ENCODE data around the gene RAB19. TPM values are rescaled to one million over a fixed set of nuclear protein-coding genes. Genes with fewer than 3 reads are reported as not detected.

The RAB19 gene
- total and polyA plus RNA-seq, 4 donors = 0.17 to 0.84 TPM; not detected in 2

- TF ChIP-seq EGR1 (IDR thresholded peaks at IDR 0.05; ENCODE audit: low read depth in 2 of 2) = no peak
- TF ChIP-seq RXRA (IDR thresholded peaks at IDR 0.05) = no peak
- no peak for TF ChIP-seq YY1 (IDR thresholded peaks at IDR 0.05)
- TF ChIP-seq REST (IDR thresholded peaks at IDR 0.05) = no peak
- TF ChIP-seq SP1 (IDR thresholded peaks at IDR 0.05) = no peak
- TF ChIP-seq RAD21 (IDR thresholded peaks at IDR 0.05) = no peak
- no peak for TF ChIP-seq ATF3 (IDR thresholded peaks at IDR 0.05)
- no peak for TF ChIP-seq TAF1 (conservative IDR thresholded peaks at IDR 0.05)
- H3K36me3 ChIP-seq (ENCODE audit: control insufficient read depth in 4 of 4, insufficient read depth in 3 of 4, low read depth in 1 of 4, low read length in 3 of 4) = no peaks in the 10 kb centered on the region
- peak overlapping the region in 1 of 2 donors; percentile 42 for H3K27ac ChIP-seq (ENCODE audit: low read depth in 1 of 2, low read length in 2 of 2)
- H3K27me3 ChIP-seq (ENCODE audit: control insufficient read depth in 4 of 4, insufficient read depth in 4 of 4, low read length in 3 of 4) = no peaks in the 10 kb centered on the region
- no peak overlapping the region for H3K9ac ChIP-seq (ENCODE audit: low read depth in 1 of 2, low read length in 2 of 2)
- no peak for DNase-seq (ENCODE audit: low spot score)
- WGBS = 94% methylated on average over 8 of the region's 8 CpGs
- no peak overlapping the region for H3K4me3 ChIP-seq (ENCODE audit: low read depth in 1 of 3, low read length in 3 of 3)
- H3K9me3 ChIP-seq (ENCODE audit: control insufficient read depth in 4 of 4, low read length in 3 of 4) = no peaks in the 10 kb centered on the region
- no peaks in the 10 kb centered on the region for H3K4me1 ChIP-seq (ENCODE audit: control insufficient read depth in 4 of 4, insufficient read depth in 4 of 4, low read length in 3 of 4)
Observed at GRCh38 chr7:140390466-140391190, 13.2 kb upstream of the RAB19 start.

- no peaks in the 10 kb centered on the region for H3K27me3 ChIP-seq (ENCODE audit: control insufficient read depth in 4 of 4, insufficient read depth in 4 of 4, low read length in 3 of 4)
- 80% methylated on average over 1 of the region's 1 CpG for WGBS
- no peaks in the 10 kb centered on the region for H3K9me3 ChIP-seq (ENCODE audit: control insufficient read depth in 4 of 4, low read length in 3 of 4)
- DNase-seq (ENCODE audit: low spot score) = no peak
- H3K4me1 ChIP-seq (ENCODE audit: control insufficient read depth in 4 of 4, insufficient read depth in 4 of 4, low read length in 3 of 4) = no peaks in the 10 kb centered on the region
- no peak overlapping the region for H3K4me3 ChIP-seq (ENCODE audit: low read depth in 1 of 3, low read length in 3 of 3)
- no peak overlapping the region for H3K9ac ChIP-seq (ENCODE audit: low read depth in 1 of 2, low read length in 2 of 2)
- no peak overlapping the region for H3K27ac ChIP-seq (ENCODE audit: low read depth in 1 of 2, low read length in 2 of 2)
- TF ChIP-seq JUND (IDR thresholded peaks at IDR 0.05) (no peak), HNF4A (conservative IDR thresholded peaks at IDR 0.05) (no peak), RXRA (IDR thresholded peaks at IDR 0.05) (no peak)
- H3K36me3 ChIP-seq (ENCODE audit: control insufficient read depth in 4 of 4, insufficient read depth in 3 of 4, low read depth in 1 of 4, low read length in 3 of 4) = no peaks in the 10 kb centered on the region
Observed at GRCh38 chr7:140391634-140392033, 12.2 kb upstream of the RAB19 start.

GRCh38 chr7:140393756-140394306, 10.0 kb upstream of the RAB19 start:
- Histone ChIP-seq H3K27ac (ENCODE audit: low read depth in 1 of 2, low read length in 2 of 2) (no peak overlapping the region), H3K9ac (ENCODE audit: low read depth in 1 of 2, low read length in 2 of 2) (no peak overlapping the region), H3K9me3 (ENCODE audit: control insufficient read depth in 4 of 4, low read length in 3 of 4) (no peaks in the 10 kb centered on the region), H3K4me3 (ENCODE audit: low read depth in 1 of 3, low read length in 3 of 3) (no peak overlapping the region), H3K27me3 (ENCODE audit: control insufficient read depth in 4 of 4, insufficient read depth in 4 of 4, low read length in 3 of 4) (no peaks in the 10 kb centered on the region), H3K4me1 (ENCODE audit: control insufficient read depth in 4 of 4, insufficient read depth in 4 of 4, low read length in 3 of 4) (peaks cover 0 to 8% (median 4%) of the 10 kb centered on the region in 4 donors), H3K36me3 (ENCODE audit: control insufficient read depth in 4 of 4, insufficient read depth in 3 of 4, low read depth in 1 of 4, low read length in 3 of 4) (no peaks in the 10 kb centered on the region)
- WGBS = 98% methylated on average over 12 of the region's 12 CpGs
- DNase-seq (ENCODE audit: low spot score) = no peak
- TF ChIP-seq RXRA (IDR thresholded peaks at IDR 0.05) (no peak), FOXA2 (IDR thresholded peaks at IDR 0.05) (no peak), EGR1 (IDR thresholded peaks at IDR 0.05; ENCODE audit: low read depth in 2 of 2) (no peak), CTCF (IDR thresholded peaks at IDR 0.05; ENCODE audit: low read depth, low read length, missing input control) (no peak), HNF4A (conservative IDR thresholded peaks at IDR 0.05) (no peak), SP1 (IDR thresholded peaks at IDR 0.05) (no peak), GABPA (IDR thresholded peaks at IDR 0.05 in 1 of 2, conservative IDR thresholded peaks at IDR 0.05 in 1 of 2) (no peak), RAD21 (IDR thresholded peaks at IDR 0.05) (no peak), REST (IDR thresholded peaks at IDR 0.05) (no peak), JUND (IDR thresholded peaks at IDR 0.05) (no peak), ZBTB33 (IDR thresholded peaks at IDR 0.05) (no peak), TAF1 (conservative IDR thresholded peaks at IDR 0.05) (no peak)

Data from liver (tissue), 9 donors.